ENCODE results near the gene MEAK7.

The MEAK7 gene

GRCh38 chr16:84508502-84508901 lies 4.0 kb upstream of the MEAK7 start:
- no peak for TF ChIP-seq CTCF (IDR thresholded peaks at IDR 0.05)
- no peak for TF ChIP-seq ZFX (IDR thresholded peaks at IDR 0.05; ENCODE audit: borderline replicate concordance)
- H3K27ac ChIP-seq: no peak overlapping the region

DNA sequence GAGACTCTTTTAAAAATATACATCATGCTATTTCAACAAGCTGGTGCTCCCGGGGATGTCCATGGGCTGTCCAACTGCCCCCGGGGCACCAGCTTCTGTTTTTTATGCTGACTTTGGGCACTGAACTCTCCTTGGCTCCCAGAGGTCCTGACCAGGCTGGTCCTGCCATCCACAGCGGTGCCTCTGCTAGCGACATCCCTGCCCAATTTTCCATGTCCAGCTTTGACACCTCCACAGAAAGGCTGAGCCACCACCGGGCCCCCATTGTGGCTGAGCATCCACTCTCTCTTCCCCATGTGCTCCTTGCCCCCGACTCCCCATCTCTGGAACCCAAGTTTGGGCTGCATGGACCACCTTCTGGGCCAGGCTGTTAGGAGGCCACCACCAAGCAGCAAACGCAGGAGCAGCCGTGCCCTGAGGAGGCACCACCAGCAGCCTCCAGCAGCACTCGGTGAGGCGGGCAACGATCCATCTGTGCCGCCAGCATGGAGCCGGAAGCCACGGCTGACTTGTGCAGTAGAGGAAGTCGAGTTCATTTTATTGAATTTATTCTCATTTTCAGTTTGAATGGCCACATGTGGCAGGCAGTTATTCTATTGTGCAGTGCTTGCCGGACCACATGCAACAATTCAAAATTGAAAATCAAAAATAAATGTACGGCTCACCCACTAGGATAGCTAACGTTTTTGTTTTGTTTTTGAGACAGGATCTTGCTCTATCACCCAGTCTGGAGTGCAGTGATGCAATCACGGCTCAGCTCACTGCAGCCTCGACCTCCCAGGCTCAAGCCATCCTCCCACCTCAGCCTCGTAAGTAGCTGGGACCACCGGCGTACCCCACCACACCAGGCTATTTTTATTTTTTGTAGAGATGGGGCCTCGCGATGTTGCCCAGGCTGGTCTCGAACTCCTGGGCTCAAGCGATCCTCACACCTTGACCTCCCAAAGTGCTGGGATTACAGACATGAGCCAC lies 2.8 kb upstream of the MEAK7 start:
- TF ChIP-seq ZFX (IDR thresholded peaks at IDR 0.05; ENCODE audit: borderline replicate concordance) (no peak), CTCF (IDR thresholded peaks at IDR 0.05) (no peak)
- no peak overlapping the region for H3K27ac ChIP-seq

GRCh38 chr16:84505249-84506187 lies 1.1 kb upstream of the MEAK7 start:
- TF ChIP-seq ZFX (IDR thresholded peaks at IDR 0.05; ENCODE audit: borderline replicate concordance): no peak
- TF ChIP-seq CTCF (IDR thresholded peaks at IDR 0.05): no peak
- H3K27ac ChIP-seq: peak overlapping the region; percentile 58

DNA sequence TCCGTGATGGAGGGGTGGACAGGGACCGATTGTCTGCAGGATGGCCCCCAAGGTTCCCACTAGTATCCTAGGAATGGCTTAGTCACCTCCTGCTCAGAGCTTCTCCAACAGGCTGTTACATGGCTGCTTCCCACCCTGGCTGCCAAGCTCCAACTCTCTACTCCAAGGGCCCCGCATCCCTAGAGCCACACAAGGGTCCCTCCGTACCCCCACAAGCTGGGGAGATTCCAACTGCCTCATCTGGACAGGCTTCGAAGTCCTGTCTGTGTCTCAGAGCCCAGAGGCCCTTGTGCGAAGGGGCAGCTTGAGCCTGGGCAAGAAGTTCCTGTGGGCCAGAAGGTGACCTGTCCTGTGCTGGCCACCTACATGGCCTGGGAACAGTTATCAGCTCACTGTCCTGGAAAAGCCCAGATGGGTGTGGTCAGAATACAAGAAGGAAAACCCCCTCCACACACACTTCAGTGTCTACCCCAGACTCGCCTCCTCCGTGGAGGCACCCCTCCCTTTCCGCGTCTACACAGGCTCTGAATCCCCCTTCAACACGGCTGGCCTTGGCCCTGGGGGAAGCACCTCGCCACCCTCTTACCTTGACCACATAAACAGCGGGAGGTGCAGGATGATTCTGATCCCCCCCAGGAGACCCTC lies 586 bp downstream of the MEAK7 start:
- 0 out of 2 replicates have a peak overlapping the region, but pooled peaks have one; percentile 58 for H3K27ac ChIP-seq
- no peak for TF ChIP-seq CTCF (IDR thresholded peaks at IDR 0.05)
- no peak for TF ChIP-seq ZFX (IDR thresholded peaks at IDR 0.05; ENCODE audit: borderline replicate concordance)

- no peak overlapping the region for H3K27ac ChIP-seq
- TF ChIP-seq ZFX (IDR thresholded peaks at IDR 0.05; ENCODE audit: borderline replicate concordance): no peak
- no peak for TF ChIP-seq CTCF (IDR thresholded peaks at IDR 0.05)
Measured at GRCh38 chr16:84502581-84502980, 1.9 kb downstream of the MEAK7 start.

- TF ChIP-seq CTCF (IDR thresholded peaks at IDR 0.05): no peak
- no peak for TF ChIP-seq ZFX (IDR thresholded peaks at IDR 0.05; ENCODE audit: borderline replicate concordance)
- H3K27ac ChIP-seq: no peak overlapping the region
Measured at GRCh38 chr16:84502075-84502474, 2.4 kb downstream of the MEAK7 start.
